Endodermal cell (in vitro differentiated cells): ENCODE data around the gene CARD14. TPM values are rescaled to one million over a fixed set of nuclear protein-coding genes. Genes with fewer than 3 reads are reported as not detected.

ENCODE experiments used
- DNase-seq: peaks from one replicate; pipeline ENCODE4 v3.0.0-alpha.2; 2017
- H3K27ac ChIP-seq: 2 replicates; pipeline ENCODE4 v1.5.1; 2013; ENCODE audit warnings: mild to moderate bottlenecking, low read depth, low read length, moderate library complexity
- H3K27me3 ChIP-seq: 2 replicates; pipeline ENCODE4 v1.6.1; 2013; ENCODE audit warnings: mild to moderate bottlenecking, low read length, moderate library complexity; ENCODE audit not compliant: insufficient read depth, control insufficient read depth, poor library complexity, severe bottlenecking
- H3K36me3 ChIP-seq: 2 replicates; pipeline ENCODE4 v1.7.0; 2013; ENCODE audit warnings: mild to moderate bottlenecking, low read length, moderate library complexity; ENCODE audit not compliant: control insufficient read depth, insufficient read depth
- H3K4me1 ChIP-seq: one replicate; pipeline ENCODE4 v1.7.0; 2013; ENCODE audit warnings: low read length; ENCODE audit not compliant: control insufficient read depth, insufficient read depth
- H3K4me3 ChIP-seq: 2 replicates; pipeline ENCODE4 v1.5.1; 2013; ENCODE audit warnings: mild to moderate bottlenecking, low read length, moderate library complexity
- H3K9ac ChIP-seq: 2 replicates; pipeline ENCODE4 v1.6.1; 2013; ENCODE audit warnings: mild to moderate bottlenecking, low read length, moderate library complexity; ENCODE audit not compliant: poor library complexity, severe bottlenecking; ENCODE audit errors: extremely low read depth
- H3K9me3 ChIP-seq: 2 replicates; pipeline ENCODE4 v1.6.1; 2013; ENCODE audit warnings: mild to moderate bottlenecking, low read length, moderate library complexity; ENCODE audit not compliant: control insufficient read depth
- H3K27ac Mint-ChIP-seq: 2 replicates; pipeline ENCODE4 v1.8.0; 2020; ENCODE audit warnings: mixed read lengths
- H3K27me3 Mint-ChIP-seq: 2 replicates; pipeline ENCODE4 v1.8.0; 2021; ENCODE audit warnings: mild to moderate bottlenecking, mixed read lengths; ENCODE audit not compliant: insufficient read depth
- H3K36me3 Mint-ChIP-seq: 2 replicates; pipeline ENCODE4 v1.8.0; 2020; ENCODE audit warnings: low read depth, mixed read lengths
- H3K4me1 Mint-ChIP-seq: 2 replicates; pipeline ENCODE4 v1.8.0; 2020; ENCODE audit warnings: mixed read lengths
- H3K4me3 Mint-ChIP-seq: 2 replicates; pipeline ENCODE4 v1.8.0; 2020; ENCODE audit warnings: mild to moderate bottlenecking, moderate library complexity, mixed read lengths
- H3K9me3 Mint-ChIP-seq: 2 replicates; pipeline ENCODE4 v1.8.0; 2020; ENCODE audit warnings: mild to moderate bottlenecking, mixed read lengths
- CTCF ChIP-seq: fragments of 200-600 bp; sonication (generic); conservative IDR thresholded peaks from 2 replicates; pipeline ENCODE4 v1.5.0; 2021; ENCODE audit warnings: antibody characterized with exemption, mild to moderate bottlenecking
- WGBS, 2 experiments: methylation state at CpG; one replicate each; pipeline versions ENCODE4 v1.1.5 to v1.1.7; 2013; ENCODE audit warnings: missing lambda C conversion rate in 2 of 2, mixed read lengths in 1 of 2; ENCODE audit not compliant: insufficient coverage in 1 of 2, insufficient read length in 1 of 2; 5-methylcytosine and 5-hydroxymethylcytosine counted together
- total RNA-seq, 2 donors: library from RNA; stranded (reverse); fragmentation: NEBNext Ultra II Directional in 1 of 2; extraction: Animal tissue kit (Norgen Biotek cat#: 25700) in 1 of 2; gene quantifications; 2 replicates in 1 of 2; 3 replicates in 1 of 2; pipeline ENCODE4 v1.2.1, GENCODE V29; 2021

Gene CARD14
- total RNA-seq, 2 donors from 2014 or later: 0.31 TPM; not detected in 1

GRCh38 chr17:80212511-80212910, 42.7 kb downstream of the CARD14 start:
- no peak overlapping the region for H3K4me3 Mint-ChIP-seq

GRCh38 chr17:80212962-80213642, 43.3 kb downstream of the CARD14 start:
- H3K4me3 Mint-ChIP-seq: no peak overlapping the region
- H3K36me3 ChIP-seq: peaks cover 41% of the 10 kb centered on the region
- no peak for TF ChIP-seq CTCF
- no peaks in the 10 kb centered on the region for H3K9me3 Mint-ChIP-seq
- H3K4me1 ChIP-seq: no peaks in the 10 kb centered on the region
- no peaks in the 10 kb centered on the region for H3K27me3 Mint-ChIP-seq
- WGBS, 2 experiments: 94% methylated on average over 12 to 19 of the region's 19 CpGs
- no peaks in the 10 kb centered on the region for H3K4me1 Mint-ChIP-seq
- peaks cover 45% of the 10 kb centered on the region for H3K36me3 Mint-ChIP-seq
- H3K4me3 ChIP-seq: no peak overlapping the region
- H3K27ac Mint-ChIP-seq: no peak overlapping the region
- H3K27me3 ChIP-seq: no peaks in the 10 kb centered on the region
- no peak overlapping the region for H3K27ac ChIP-seq
- H3K9me3 ChIP-seq: no peaks in the 10 kb centered on the region
- H3K9ac ChIP-seq: no peak overlapping the region
- DNase-seq: no peak

More at GRCh38 chr17:80212511-80212910, 42.7 kb downstream of the CARD14 start:
- no peak for DNase-seq
- no peaks in the 10 kb centered on the region for H3K4me1 ChIP-seq
- no peaks in the 10 kb centered on the region for H3K4me1 Mint-ChIP-seq
- no peaks in the 10 kb centered on the region for H3K9me3 Mint-ChIP-seq
- no peak for TF ChIP-seq CTCF
- H3K9ac ChIP-seq: no peak overlapping the region
- H3K4me3 ChIP-seq: no peak overlapping the region
- 94 to 98% methylated on average over 12 of the region's 12 CpGs for WGBS, 2 experiments
- no peaks in the 10 kb centered on the region for H3K27me3 ChIP-seq
- no peaks in the 10 kb centered on the region for H3K27me3 Mint-ChIP-seq
- H3K27ac ChIP-seq: no peak overlapping the region
- no peaks in the 10 kb centered on the region for H3K9me3 ChIP-seq
- H3K27ac Mint-ChIP-seq: no peak overlapping the region
- H3K36me3 Mint-ChIP-seq: peaks cover 42% of the 10 kb centered on the region
- peaks cover 36% of the 10 kb centered on the region for H3K36me3 ChIP-seq

GRCh38 chr17:80213643-80213975, 43.8 kb downstream of the CARD14 start:
- no peak for DNase-seq
- Mint-ChIP-seq H3K9me3 (no peaks in the 10 kb centered on the region), H3K4me1 (no peaks in the 10 kb centered on the region), H3K27me3 (no peaks in the 10 kb centered on the region), H3K36me3 (peaks cover 45% of the 10 kb centered on the region), H3K27ac (no peak overlapping the region), H3K4me3 (no peak overlapping the region)
- Histone ChIP-seq H3K9ac (no peak overlapping the region), H3K4me3 (no peak overlapping the region), H3K4me1 (no peaks in the 10 kb centered on the region), H3K27ac (no peak overlapping the region), H3K9me3 (no peaks in the 10 kb centered on the region), H3K27me3 (no peaks in the 10 kb centered on the region), H3K36me3 (peaks cover 43% of the 10 kb centered on the region)
- no peak for TF ChIP-seq CTCF
- 94 to 95% methylated on average over 8 to 17 of the region's 17 CpGs for WGBS, 2 experiments
